ENCODE results near the gene ROBO2.

- TF ChIP-seq, protein P1, sequence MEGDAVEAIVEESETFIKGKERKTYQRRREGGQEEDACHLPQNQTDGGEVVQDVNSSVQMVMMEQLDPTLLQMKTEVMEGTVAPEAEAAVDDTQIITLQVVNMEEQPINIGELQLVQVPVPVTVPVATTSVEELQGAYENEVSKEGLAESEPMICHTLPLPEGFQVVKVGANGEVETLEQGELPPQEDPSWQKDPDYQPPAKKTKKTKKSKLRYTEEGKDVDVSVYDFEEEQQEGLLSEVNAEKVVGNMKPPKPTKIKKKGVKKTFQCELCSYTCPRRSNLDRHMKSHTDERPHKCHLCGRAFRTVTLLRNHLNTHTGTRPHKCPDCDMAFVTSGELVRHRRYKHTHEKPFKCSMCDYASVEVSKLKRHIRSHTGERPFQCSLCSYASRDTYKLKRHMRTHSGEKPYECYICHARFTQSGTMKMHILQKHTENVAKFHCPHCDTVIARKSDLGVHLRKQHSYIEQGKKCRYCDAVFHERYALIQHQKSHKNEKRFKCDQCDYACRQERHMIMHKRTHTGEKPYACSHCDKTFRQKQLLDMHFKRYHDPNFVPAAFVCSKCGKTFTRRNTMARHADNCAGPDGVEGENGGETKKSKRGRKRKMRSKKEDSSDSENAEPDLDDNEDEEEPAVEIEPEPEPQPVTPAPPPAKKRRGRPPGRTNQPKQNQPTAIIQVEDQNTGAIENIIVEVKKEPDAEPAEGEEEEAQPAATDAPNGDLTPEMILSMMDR (IDR thresholded peaks at IDR 0.05; ENCODE audit: low read length), result no peak
- TF ChIP-seq EZH2 (IDR thresholded peaks at IDR 0.05; ENCODE audit: borderline replicate concordance, low read length), result no peak
These were observed 417.0 kb downstream of the ROBO2 start for GRCh38 chr3:77456906-77457305.
